ENCODE measurements around the gene MTG2.

- TF ChIP-seq CTCF (IDR thresholded peaks at IDR 0.05; ENCODE audit: low read depth, low read length, poor library complexity, severe bottlenecking) (no peak), EZH2phosphoT487 (IDR thresholded peaks at IDR 0.05; ENCODE audit: borderline replicate concordance, low read length) (no peak)
Measured at GRCh38 chr20:62159839-62160238, 23.0 kb upstream of the MTG2 start.
